NCI-H526 (cell line): ENCODE data around the gene DHRSX.
"Not testable (repeated sequence)": the region's sequence is repeated elsewhere in the genome, so short reads cannot be mapped to it uniquely, and the experiment has no call there.

Experiments
- DNase-seq, 2 experiments: peaks; one replicate each; lab custom pipeline; 2025; lab: John Stamatoyannopoulos, UW

Gene DHRSX

DNA sequence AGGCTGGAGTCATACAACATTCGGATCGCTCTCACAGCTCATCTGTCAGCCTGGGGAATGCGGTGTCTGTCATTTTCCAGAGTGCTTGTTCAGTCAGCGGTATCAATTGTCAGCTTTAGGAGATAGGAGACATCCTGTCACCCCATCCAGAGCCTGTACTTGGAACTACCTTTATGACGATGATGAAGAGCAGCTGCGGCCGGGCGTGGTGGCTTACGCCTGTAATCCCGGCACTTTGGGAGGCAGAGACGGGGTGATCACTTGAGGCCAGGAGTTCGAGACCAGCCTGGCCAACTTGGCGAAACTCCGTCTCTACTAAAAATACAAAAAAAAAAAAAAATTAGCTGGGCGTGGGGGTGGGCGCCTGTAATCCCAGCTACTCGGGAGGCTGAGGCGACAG, 289.1 kb downstream of the DHRSX start:
- DNase-seq = not testable (repeated sequence)

- no peak for DNase-seq
These were observed 307.5 kb downstream of the DHRSX start for GRCh38 chrX:2193273-2193592.

GRCh38 chrX:2192584-2193272, 308.0 kb downstream of the DHRSX start:
- DNase-seq = no peak

GRCh38 chrX:2188840-2189239, 311.9 kb downstream of the DHRSX start:
- no peak for DNase-seq

GRCh38 chrX:2188330-2188792, 312.4 kb downstream of the DHRSX start:
- DNase-seq = no peak

- DNase-seq = no peak
These were observed 313.2 kb downstream of the DHRSX start for GRCh38 chrX:2187352-2188115.

- no peak for DNase-seq
These were observed 315.3 kb downstream of the DHRSX start for GRCh38 chrX:2185341-2186082.

GRCh38 chrX:2184089-2184488, 316.7 kb downstream of the DHRSX start:
- no peak for DNase-seq

DNA sequence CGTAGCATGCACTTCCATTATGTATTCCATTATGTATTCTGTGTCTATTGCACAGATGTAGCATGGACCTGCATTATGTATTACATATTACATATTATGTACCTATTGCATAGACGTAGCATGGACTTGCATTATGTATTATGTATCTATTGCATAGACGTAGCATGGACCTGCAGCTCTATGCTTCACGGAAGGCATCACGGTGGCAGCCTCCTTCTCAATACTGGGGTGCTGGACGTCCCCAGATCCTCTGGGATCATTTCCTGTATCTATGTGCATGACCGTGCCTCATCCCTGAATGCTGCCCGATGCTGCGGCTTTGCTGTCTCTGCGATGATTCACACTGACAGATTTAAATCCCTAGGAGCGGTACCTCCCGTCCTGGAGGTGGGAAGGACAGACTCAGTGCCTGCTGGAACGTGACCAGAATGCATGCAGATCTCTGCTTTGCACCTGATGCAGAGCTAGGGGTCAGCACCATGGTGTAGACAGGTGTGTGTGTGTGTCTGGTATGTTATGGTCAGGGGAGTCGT, 317.5 kb downstream of the DHRSX start:
- no peak for DNase-seq

DNA sequence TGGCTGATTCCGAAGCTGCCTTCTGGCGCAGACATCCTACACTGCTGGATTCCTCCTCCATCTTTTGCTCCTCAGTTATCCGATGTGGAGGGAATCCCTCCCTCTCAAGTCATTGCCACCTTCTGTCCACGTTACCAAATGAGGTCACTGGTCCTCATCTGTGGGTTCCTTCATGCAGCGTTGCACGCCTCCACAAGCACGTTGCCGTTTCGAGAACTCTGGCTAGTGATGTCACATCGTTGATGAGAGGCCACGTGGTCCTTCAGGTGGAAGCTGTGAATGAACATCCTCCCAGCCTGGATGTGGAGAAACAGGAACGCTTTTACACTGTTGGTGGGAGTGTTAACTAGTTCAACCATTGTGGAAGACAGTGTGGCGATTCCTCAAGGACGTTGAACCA, 323.2 kb downstream of the DHRSX start:
- DNase-seq = no peak

GRCh38 chrX:2176733-2177132, 324.0 kb downstream of the DHRSX start:
- DNase-seq = no peak

DNA sequence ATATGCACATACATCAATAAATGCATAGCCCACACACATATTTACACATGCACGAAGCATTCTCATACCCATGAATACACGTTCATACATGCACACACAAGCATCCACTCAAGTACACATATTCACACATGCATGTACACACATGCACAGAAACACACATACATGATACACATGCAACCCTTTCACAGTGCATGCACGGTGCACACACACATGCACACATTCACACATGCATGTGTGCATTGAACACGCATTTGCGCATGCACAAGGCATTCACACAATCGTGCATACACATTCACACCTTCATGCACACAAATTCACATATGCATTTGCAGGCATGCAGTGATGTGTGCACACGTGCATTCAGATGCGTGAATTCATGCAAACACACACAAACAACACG, 324.5 kb downstream of the DHRSX start:
- no peak for DNase-seq

DNA sequence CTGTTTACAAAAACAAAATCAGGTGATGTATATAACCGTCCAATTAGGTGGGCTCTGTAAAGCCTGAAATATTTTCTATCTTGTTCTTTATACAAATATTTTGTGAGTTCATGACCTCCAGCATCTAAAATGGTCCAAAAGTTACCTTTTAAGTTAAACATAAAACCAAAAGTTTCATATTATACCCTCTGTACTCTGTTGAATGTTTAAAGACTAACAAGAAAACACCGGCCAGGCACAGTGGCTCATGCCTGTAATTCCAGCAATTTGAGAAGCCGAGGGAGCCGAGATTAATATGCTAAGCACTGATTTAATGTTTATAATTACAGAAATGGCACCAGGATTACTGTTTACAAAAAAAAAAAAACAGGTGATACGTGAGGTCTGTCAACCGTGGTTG, 328.4 kb downstream of the DHRSX start:
- no peak for DNase-seq
